ENCODE measurements around the gene TARS2. TPM values are rescaled to one million over a fixed set of nuclear protein-coding genes. Genes with fewer than 3 reads are reported as not detected.

TARS2 gene
- total and polyA plus RNA-seq, 3 donors from 2014 or later = 35.4 to 39.7 (median 35.7) TPM

DNA sequence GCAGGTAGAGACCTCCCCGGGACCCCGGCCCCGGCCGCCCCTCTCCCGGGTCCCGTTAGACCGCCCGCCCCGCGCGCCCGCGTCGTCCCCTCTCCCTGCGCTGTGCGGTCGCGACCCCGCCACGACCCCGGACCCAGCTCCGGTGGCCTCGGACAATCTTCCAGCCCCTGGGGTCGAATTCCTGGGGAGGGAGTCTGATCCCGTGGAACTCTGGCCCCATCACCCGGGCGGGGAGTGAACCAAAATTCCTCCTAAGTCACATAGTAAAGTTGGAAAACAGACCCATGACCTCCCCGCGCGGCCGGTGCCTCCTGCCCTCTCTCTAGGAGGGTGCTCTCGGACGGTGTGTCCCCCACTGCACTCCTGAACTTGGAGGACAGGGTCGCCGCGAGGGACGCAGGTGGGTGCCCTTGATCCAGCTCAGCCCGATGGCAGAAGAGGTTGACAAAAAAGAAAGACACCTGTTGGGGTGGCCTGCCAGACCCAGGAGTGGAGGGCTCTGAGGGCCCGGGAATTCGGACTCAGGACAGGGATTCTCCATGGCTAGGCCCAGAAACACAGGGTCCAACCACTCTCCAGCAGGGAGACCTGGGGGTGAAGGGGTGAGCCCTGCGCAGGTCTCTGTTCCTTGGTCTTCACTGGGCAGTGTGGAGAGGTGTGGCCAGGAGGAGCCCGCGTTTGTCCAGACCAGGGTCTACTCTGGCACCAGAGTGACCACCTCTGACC lies 62.4 kb downstream of the TARS2 start:
- Histone ChIP-seq H3K27me3 (no peaks in the 10 kb centered on the region), H3K27ac (peak overlapping the region; percentile 82 to 87), H3K9me3 (no peaks in the 10 kb centered on the region), H3K4me3 (peak overlapping the region; percentile 59 to 60), H3K36me3 (ENCODE audit: low read depth, missing control alignments) (no peaks in the 10 kb centered on the region), H3K4me1 (peaks cover 39% of the 10 kb centered on the region)
- DNase-seq = peak; percentile 48
- WGBS, 2 donors = 10 to 11% methylated on average over 27 to 42 of the region's 43 CpGs
- intact Hi-C loops (cut with DNase I; ENCODE audit: low total_unique reads) = loop anchor here (10.0 kb wide), 1 partner anchor 85 kb away; no protein-coding TSS in a partner anchor
- TF ChIP-seq POLR2A (IDR thresholded peaks at IDR 0.05) = no peak
- TF ChIP-seq CTCF (IDR thresholded peaks at IDR 0.05) = no peak

DNA sequence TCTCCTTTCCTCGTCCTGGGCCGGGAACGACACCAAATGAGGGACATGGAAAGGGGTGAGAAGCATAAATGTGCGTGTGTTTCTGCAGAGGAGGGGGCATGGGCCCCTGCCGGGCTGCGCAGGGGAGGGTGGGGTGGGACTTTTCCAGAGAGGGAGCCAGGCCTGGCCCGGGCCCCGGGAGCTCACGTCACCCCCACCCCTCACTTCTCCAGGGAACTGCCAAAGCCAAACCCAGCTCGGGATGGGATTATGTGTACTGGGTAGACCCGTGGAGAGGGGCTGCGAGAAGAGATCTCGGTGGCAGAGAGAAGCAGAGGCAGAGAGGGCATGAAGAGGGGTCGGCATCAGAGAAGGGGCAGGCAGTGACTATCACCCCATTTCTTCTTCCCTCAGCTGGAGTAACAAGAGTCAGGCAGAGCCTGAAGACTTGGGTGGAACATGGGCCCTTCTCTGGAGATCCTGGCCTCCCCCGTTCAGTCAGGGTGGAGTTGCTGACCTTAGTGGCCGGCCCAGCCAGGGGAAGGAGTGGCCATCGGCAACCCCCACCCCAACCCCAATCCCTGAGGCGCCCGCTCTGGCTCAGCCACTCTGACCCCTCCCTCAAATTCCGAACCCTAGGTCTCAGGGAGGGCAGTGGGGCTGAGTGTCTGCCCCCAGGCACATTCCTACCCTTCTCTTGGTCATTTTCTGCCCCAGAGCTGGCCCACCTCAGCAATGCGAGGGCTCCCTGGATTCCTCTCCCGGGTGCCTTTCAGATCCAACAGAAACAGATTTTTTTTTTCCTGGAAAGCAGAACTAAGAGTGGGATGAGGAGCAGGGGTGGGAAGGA lies 63.2 kb downstream of the TARS2 start:
- intact Hi-C loops (cut with DNase I; ENCODE audit: low total_unique reads) = loop anchor here (10.0 kb wide), 1 partner anchor 86 kb away; no protein-coding TSS in a partner anchor

DNA sequence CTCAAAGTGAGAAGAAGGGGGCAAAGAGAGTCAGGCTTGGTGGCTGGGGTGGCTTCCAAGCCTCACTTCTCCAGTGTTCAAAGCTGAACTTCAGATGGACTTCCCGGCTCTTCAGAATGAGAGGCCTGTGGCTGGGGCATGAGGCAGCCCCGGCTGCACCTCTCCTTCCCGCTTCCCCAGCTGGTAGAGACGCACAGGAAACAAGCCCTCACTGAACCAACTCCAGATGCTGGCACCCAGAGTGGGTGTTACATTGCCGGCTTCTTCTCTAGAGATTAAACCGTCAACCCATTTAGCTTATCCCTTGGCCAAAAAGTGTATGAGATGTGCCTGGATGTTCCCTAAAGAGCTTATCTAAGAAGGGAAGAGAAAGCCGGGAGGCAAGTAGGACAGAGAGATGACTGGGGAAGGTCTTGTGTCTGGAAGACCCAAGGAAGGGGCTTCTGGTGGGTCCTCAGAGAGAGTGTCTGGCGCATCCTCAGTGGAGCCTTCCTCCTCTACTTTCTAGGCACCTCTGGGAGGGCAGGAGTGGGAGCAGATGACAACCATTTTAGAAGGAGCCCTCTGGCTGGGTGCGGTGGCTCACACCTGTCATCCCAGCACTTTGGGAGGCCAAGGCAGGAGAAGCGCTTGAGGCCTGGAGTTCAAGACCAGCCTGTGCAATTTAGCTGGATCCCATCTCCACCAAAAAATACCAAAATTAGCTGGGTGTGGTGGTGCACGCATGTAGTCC lies 64.0 kb downstream of the TARS2 start:
- 75 to 78% methylated on average over 11 of the region's 11 CpGs for WGBS, 2 donors
- Histone ChIP-seq H3K27me3 (no peaks in the 10 kb centered on the region), H3K4me3 (no peak overlapping the region), H3K27ac (peak overlapping the region; percentile 71 to 82), H3K9me3 (no peaks in the 10 kb centered on the region), H3K4me1 (peaks cover 39% of the 10 kb centered on the region), H3K36me3 (ENCODE audit: low read depth, missing control alignments) (no peaks in the 10 kb centered on the region)
- no peak for DNase-seq
- TF ChIP-seq CTCF (IDR thresholded peaks at IDR 0.05) = no peak
- TF ChIP-seq POLR2A (IDR thresholded peaks at IDR 0.05) = no peak
- intact Hi-C loops (cut with DNase I; ENCODE audit: low total_unique reads) = loop anchor here (10.0 kb wide), 1 partner anchor 86 kb away; no protein-coding TSS in a partner anchor

More for the DNA sequence above, 63.2 kb downstream of the TARS2 start:
- Histone ChIP-seq H3K4me3 (peak overlapping the region in 1 of 2 donors; percentile 60), H3K4me1 (peaks cover 39% of the 10 kb centered on the region), H3K27me3 (no peaks in the 10 kb centered on the region), H3K9me3 (no peaks in the 10 kb centered on the region), H3K36me3 (ENCODE audit: low read depth, missing control alignments) (no peaks in the 10 kb centered on the region), H3K27ac (peak overlapping the region; percentile 82 to 87)
- no peak for TF ChIP-seq CTCF (IDR thresholded peaks at IDR 0.05)
- no peak for DNase-seq
- WGBS, 2 donors = 41 to 44% methylated on average over 17 to 22 of the region's 22 CpGs

DNA sequence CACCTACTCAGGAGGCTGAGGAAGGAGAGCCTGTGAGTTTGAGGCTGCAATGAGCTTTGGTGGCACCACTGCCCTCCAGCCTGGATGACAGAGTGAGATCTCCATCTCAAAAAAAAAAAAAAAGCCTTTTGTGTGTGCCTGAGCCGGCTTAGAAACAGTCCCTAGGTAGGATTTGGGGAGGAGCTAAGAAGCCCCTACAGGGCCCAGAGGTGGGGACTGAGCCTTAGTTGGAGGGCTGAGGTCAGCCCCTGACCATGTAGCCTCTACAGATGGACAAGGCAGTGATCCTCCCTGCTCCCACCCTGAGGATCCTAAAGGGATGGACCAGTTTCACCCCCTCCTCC lies 64.5 kb downstream of the TARS2 start:
- Histone ChIP-seq H3K27me3 (no peaks in the 10 kb centered on the region), H3K4me3 (no peak overlapping the region), H3K27ac (peak overlapping the region; percentile 56 to 60), H3K9me3 (no peaks in the 10 kb centered on the region), H3K4me1 (peaks cover 39% of the 10 kb centered on the region), H3K36me3 (ENCODE audit: low read depth, missing control alignments) (no peaks in the 10 kb centered on the region)
- WGBS, 2 donors = 53 to 58% methylated on average over 1 of the region's 1 CpG
- no peak for TF ChIP-seq CTCF (IDR thresholded peaks at IDR 0.05)
- intact Hi-C loops (cut with DNase I; ENCODE audit: low total_unique reads) = loop anchor here (10.0 kb wide), 1 partner anchor 87 kb away; no protein-coding TSS in a partner anchor
- no peak for DNase-seq

All from testis (tissue), 3 donors.